ENCODE measurements around the gene C1orf232.
A peak's percentile ranks its signal among the peaks of the same experiment; 100 is the strongest.

The C1orf232 gene

GRCh38 chr1:26156285-26157038 lies 12.3 kb downstream of the C1orf232 start:
- no peak for DNase-seq

GRCh38 chr1:26155370-26156284 lies 13.1 kb downstream of the C1orf232 start:
- no peak for DNase-seq

DNA sequence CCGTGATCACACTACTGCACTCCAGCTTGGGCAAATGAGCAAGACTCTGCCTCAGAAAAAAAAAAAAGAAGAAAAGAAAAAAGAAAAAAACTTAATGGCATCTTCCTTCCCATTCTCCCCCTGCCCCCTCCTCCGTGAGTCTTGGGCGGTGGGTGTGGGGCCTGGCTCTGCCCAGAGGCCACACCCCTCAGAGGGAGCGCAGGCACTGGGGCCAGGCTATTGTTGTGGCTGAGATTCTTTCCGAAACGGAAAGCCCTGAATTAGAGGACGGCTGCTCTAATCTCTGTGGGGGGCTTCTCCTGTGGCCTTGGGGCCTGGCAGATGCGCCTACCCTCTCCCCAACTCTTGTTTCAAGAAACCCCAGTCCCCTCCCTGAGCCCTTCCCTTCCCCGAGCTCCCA lies 14.0 kb downstream of the C1orf232 start:
- no peak for DNase-seq

- no peak for DNase-seq
Observed at GRCh38 chr1:26153966-26154532, 14.7 kb downstream of the C1orf232 start.

GRCh38 chr1:26148887-26149286 lies 19.9 kb downstream of the C1orf232 start:
- DNase-seq: no peak

DNA sequence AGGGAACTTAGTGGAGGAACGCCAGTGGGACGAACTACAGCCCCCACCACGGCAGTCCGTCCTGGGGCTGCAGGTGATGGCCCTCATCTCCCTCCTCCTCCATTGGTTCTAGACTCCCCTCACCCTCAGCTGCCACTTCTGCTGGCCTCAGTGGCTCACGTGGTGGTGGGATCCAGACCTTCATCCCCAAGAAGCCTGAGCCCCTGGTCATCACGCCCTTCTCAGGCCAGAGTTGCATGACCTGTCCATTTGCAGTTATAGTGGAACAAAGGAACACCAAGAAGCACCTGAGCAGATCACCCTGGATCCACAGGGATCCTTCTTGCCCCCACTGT lies 22.8 kb downstream of the C1orf232 start:
- no peak for DNase-seq

- DNase-seq: peak; percentile 87
Observed at GRCh38 chr1:26145041-26145959, 23.5 kb downstream of the C1orf232 start.

DNA sequence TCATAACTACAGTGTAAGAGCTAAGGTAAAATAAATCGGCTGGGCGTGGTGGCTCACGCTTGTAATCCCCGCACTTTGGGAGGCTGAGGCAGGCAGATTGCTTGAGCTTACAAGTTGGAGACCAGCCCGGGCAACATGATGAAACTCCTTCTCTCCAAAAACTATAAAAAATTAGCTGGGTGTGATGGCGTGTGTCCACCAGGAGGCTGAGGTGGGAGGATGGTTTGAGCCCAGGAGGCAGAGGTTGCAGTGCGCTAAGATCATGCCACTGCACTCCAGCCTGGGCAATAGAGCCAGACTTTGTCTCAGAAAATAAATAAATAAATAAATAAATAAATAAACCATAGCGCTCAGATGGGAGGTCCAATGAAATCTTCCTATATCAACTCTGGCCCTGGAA lies 26.6 kb downstream of the C1orf232 start:
- no peak for DNase-seq

DNA sequence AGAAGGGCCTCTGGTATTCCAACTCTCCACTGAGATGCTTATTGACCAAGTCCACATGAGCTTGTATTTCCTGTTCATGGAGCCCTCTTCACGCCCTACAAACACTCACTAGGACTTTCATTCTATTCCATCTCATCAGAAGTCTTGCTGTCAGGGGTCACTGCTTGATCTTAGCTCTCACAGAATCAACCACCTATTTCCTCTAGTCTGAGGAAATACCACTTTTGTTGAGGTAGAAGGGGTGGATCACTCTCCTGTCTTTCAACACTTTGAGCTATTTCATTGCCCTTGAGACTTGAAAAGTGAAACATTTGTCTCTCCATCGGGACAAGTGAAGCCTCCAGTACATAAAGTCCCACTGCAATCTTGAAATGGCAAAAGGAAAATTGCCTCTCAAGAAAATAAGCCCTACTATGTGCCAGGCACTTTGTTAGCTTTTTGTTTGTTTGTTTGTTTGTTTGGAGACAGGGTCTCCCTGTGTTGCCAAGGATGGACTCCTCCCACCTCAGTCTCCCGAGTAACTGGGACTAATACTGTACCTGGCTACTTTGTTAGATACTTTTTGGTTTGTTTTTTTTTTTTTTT lies 29.7 kb downstream of the C1orf232 start:
- DNase-seq: no peak

- DNase-seq: no peak
Observed at GRCh38 chr1:26134466-26134865, 34.3 kb downstream of the C1orf232 start.

- no peak for DNase-seq
Observed at GRCh38 chr1:26132834-26133167, 36.0 kb downstream of the C1orf232 start.

GRCh38 chr1:26132128-26132833 lies 36.5 kb downstream of the C1orf232 start:
- DNase-seq: no peak

DNA sequence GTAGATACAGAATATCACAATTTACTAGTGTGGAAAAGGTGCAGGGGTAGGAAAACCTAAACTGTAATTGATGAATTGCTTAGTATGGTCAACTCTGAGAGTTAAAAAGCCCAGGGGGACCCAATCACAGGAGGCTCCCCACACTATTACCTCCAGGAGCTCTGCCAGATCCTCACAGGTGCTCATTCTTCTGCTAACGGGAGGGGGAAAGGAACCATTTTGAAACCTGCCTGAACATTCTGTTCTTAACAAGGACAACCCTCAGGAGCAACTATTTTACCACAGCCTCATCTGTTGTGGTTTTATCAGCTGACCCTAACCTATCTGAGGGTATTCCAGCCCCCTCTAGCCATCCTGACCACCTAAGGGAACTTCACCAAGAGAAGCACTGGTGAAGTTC lies 38.1 kb downstream of the C1orf232 start:
- DNase-seq: no peak

GRCh38 chr1:26129778-26130177 lies 39.0 kb downstream of the C1orf232 start:
- DNase-seq: no peak

DNA sequence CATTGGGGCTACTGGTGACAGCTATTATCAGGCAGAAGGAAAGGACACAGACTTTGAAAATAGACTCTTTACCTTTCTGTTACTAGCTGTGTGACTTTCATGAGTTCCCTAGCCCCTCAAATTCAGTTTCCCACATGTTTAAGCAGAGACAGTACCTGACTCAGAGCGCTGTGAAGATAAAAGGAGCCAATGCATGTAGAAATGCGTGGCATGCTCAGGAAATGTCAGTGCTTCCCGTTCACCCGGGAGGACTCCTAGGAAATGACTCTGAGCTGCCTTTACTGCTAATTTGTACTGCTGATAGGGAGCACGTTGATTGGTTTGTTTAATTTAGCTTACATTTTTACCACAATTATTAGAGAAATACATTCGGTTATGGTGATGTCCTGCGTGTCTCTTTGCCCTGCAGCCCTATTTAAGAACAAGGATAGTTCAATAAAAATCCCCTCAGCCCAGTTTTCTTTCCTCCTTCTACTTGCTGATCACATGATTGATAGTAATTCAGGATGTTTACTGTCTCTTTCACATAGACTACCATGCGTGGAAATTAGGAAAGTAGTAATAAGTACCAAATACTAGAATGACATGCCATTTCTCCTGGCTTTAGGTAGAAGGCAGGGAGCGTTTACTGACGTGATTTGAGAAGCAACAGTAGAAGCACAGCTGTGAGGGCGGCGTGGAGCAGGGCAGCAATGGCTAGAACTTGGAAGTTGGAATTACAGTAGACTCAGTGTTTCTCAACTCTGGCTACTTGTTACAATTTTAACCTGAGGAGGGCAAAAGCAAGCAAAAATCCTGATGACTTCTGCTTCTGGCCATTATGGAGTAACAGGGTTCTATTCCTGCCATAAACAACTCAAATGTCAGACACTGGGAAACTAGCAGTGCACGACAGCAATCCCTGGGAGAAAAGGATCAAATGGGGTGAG lies 41.3 kb downstream of the C1orf232 start:
- no peak for DNase-seq

DNA sequence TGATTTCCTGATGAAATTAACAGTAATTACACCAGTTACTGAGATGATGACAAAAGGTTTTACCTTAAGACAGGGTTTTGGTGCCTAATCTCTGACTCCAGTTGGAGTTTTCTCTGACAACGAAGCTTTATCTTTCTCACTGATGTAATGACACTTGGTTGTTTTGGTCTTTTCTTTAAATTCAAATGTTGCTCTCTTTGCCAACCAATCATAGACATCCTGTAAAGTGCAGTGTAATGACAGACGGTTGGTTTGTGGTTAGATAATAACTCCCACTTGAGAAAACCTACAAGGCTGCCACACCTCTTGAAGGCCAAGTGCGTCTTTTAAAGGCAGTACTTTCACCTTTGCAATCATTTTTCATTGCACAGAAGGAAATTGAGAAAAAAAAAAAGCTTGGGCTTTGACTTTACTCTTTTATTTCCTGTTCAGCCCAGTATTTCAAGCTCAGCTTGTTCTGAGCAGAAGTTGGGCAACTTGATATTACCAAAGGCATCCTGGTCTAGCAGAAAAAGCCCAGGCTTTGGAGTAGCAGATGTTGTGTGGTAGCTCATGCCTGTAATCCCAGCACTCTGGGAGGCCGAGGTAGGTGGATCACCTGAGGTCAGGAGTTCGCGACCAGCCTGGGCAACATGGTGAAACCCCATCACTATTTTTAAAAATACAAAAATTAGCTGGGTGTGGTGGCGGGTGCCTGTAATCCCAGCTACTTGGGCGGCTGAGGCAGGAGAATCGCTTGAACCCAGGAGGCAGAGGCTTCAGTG lies 42.3 kb downstream of the C1orf232 start:
- no peak for DNase-seq

- DNase-seq: no peak
Observed at GRCh38 chr1:26125946-26126320, 42.8 kb downstream of the C1orf232 start.

DNA sequence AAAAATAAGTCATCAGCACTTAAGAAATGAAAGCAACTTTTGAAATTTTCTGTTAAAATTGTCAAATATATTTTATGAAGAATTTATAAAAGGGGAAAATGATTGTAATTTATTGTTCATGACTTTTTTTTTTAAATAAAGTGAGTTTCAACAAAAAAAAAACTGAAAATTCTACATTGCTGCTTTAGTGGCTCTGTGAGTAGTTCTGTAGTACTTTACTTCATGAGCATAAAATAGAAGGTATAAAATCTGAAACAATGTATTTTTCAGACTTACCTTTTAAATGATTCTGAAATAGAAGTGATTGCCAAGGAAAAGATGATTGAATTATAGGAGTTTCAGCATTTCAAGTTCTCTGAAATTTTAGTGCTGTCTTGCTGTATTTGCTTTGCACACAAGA lies 43.4 kb downstream of the C1orf232 start:
- no peak for DNase-seq

- no peak for DNase-seq
Observed at GRCh38 chr1:26124418-26125331, 44.1 kb downstream of the C1orf232 start.

Data from NCI-H1092 (cell line).